Kidney tubule cell (primary cell): ENCODE data around the gene ARL5A.

ENCODE experiments used
- DNase-seq: peaks from one replicate; pipeline ENCODE4 v3.0.0-alpha.2; 2018; ENCODE audit warnings: low spot score

ARL5A gene

DNA sequence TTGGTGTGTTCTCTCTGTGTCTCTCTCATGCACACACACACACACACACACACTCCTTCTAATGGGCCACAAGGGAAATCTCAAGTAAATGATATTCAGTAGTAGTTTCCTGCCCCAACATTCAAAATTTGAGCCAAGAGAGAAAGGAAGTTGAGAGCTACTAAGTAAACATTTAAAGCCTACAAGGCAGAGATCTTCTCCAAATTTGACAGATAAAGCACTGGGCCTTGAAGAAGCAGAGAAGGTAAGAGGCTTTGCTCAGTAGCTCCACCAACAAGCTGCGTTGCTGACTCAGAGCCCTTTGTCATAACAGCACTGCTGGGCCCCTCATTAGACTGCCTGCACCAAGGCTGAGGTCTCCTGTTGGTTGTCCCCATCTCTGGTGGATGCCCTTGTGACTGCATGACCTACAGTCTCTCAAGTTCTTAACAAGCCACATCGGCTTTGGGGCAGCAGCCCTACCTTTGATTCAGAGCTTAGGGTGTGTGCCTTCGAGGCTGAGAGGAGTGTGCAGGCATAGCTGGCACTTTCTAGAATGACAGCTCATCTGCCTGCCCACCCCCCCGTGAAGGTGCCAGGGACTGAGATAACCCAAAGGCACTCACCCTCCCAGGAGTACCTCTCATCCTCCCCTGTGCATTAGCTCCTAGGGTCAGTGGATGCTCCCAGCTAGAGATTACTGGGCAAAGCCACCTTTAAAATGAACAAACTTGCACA, 61.6 kb downstream of the ARL5A start:
- DNase-seq, result no peak

DNA sequence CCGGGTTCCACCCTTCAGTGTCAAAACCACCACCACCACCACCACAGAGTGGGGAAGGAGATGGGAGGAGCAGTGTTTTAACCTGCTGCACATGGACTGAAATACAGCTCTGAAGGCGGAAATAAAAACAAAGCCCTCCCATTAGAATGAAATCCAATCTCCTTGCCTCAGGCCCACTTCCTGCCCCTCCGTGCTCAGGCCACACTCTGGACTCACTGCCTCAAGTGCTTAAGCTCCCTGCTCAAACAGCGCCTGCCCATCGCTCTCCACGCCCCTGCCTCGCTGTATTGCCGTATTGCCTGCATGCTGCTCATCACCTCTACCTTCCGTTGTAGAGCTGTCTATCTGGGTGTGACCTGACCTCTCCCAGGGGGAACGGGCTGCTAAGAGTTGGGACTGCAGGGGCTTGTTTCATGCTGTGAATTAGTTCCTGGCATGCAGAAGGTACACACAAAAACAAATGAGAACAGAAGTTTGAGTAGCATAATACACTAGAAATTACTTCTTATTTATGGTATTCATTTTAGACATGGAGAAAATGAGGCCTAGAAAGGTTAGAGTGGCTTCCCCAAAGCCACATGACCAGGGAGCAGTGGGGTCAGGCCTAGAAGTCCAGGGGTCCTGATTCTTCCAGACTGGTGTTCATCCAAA, 62.3 kb downstream of the ARL5A start:
- DNase-seq, result no peak

DNA sequence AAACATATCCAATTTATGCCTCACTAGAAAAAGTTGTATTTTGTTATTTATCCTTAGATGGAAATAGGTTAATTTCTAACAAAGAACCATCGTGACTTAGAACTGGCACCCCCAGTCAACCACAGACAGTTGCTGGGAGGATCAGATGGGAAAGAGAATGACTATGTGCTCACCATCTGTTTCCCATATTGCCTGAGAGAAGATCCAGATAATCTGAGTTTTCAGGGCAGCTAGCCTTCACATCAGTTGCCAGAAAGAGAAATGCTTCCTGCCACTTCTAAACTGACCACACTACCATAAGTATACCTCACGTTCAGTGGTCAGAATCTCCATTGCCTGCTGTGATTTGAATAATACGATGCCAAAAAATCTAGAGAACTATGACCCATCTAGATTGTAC, 65.5 kb downstream of the ARL5A start:
- no peak for DNase-seq

DNA sequence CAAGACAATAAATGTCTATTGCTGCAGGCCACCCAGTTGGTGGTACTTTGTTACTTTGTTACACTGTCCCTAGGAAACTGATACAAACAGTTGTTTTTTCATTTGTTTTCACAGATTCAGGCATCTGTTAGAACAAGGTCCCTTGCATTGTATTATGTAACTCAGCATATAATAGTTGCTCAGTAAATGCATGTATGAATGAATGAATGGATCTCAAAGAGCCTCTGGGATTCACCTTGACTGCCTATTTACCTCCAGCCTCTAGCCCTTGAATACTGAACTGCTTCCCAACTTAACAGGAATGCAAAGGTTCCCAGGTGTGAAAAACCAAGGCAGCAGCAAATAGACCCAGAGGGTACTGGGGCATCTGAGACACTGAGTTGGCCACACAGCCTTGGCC, 66.5 kb downstream of the ARL5A start:
- no peak for DNase-seq

DNA sequence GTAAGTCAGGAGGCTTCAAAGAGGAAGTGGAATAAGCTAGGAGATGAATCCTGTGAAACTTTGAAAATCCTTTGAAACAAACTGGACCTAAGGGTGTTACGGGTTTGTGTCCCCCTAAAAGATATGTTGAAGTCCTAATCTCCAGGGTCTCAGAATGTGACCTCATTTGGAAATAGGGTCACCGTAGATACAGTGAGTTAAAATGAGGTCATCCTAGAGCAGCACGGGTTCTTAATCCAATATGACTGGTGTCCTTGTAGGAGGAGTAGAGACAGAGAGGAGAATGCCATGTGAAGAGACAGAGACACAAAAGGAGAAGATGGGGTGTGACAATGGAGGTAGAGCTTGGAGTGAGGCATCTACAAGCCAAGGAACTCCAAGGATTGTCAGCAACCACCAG, 67.0 kb downstream of the ARL5A start:
- DNase-seq, result no peak

DNA sequence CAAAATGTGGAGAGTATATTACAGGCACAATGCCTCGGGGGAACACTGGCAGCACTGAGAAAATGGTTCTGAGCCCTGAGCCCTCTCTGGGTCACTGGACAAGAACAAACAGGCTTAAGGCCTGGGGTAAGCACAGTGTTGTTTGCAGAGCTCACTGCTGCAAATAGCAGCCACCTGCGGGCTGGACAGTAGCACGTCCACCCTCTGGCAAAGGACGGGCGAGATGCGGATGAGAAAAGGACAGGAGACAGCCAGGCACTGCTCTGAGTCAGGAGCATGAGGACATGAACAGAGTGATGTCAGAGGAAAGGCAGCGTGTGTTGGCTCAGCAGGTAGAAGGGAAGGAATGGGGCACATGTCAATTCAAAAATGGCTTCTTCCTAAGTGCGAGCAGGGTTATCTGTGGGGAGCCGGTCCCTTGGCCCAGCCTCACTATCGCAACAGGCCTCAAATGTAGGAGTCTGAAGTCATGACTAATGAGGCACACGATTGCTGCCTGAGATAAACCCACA, 68.0 kb downstream of the ARL5A start:
- peak; percentile 75 for DNase-seq

DNA sequence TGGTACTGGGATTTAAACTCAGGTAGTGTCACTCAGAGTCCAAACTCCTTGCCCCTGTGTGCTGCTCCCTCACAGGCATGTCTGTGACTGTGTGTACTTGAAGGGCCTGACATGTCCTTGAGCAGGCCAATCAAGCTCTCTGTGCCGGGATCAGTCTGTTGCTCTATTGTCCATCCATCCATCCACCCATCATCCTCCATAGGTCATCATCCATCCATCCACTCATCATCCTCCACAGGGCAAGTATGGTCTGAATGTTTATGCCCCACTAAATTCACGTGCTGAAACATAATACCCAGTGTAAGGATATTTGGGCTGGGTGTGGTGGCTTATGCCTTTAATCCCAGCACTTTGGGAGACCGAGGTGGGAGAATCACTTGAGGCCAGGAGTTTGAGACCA, 69.5 kb downstream of the ARL5A start:
- DNase-seq, result no peak

DNA sequence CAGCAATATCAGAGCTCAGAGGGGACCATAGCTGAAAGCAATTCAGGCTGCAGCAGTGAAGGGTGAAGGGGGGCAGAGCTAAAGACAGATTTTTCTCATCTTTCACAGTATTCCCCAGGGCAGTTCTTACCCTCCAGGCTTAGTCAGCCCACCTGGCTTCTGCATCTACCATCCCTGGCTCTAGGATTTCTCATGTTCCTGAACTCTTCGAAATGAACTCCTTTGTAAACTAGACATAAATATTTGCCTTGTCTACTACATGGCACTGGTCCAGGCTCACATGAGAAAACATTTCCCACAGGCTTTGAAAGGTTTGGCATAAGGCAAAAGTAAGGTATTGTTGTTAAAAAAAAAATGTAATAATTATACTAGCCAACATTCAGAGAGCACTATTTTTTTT, 70.4 kb downstream of the ARL5A start:
- DNase-seq, result no peak

DNA sequence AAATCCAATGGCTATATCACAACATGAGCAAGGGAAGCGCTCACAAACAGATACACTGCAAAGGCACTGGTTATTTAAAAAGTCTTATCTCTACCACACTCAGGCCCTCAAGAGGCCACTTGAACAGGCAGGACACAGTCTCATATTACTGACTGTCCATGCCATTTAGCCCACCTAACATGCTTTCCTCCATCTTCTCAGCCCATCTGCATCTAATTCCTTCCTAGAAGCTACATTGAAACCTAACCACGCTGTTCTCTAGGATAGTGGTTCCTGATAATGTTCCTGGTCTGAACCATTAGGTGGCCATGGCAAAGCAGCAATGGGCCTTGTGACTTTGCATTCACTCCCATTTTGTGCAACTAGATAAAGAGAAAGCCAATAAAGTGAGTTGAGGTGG, 71.4 kb downstream of the ARL5A start:
- no peak for DNase-seq

DNA sequence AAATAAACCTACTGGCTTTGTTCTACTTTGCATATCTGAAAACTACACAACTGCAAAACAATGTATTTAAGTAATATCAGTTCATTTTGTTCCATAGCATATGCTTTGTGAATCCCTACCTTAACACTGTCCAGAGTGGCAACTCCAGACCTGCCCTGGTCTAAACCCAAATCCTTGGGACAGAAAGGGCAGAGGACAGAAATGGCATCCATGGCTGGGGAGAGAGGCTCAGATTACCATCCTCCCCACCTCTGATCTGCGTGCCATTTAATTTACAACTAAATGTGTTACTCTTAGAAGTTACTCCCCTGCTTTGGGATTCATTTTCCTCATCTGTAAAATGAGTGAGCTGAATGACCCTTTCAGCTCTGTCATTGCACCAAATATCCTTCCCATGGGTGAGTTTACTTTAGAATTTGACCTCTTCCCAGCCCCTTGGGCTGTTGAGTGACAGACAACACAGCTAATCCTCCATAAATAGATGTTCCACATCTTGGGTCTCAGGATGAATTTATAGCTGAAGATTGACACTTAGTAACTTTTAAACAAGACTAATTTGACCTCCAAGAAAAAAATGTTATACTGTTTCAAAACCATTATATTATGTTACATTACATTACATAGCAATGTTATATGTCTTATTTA, 73.8 kb downstream of the ARL5A start:
- DNase-seq, result no peak

DNA sequence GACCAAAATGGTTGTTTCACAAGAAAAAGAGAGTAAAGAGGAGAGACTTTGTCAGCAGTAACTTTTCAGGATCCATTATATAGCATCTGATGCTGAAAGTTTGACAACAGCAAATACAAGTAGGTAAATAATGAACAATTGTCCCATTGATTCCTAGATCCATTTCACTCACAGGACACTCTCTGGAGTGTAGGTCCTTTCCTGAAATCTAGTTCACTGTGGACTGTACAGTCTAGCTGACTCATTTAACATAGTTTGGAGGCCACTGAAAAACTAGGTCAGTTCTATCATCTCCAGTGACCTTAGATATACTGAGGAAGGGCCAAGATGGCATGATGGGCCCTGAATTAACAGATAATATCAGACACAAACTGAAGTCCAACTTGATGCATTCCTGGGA, 74.7 kb downstream of the ARL5A start:
- DNase-seq, result no peak
